ENCODE results near the gene ORAI3. TPM values are rescaled to one million over a fixed set of nuclear protein-coding genes. Genes with fewer than 3 reads are reported as not detected.

ORAI3 gene
- total and polyA plus RNA-seq, 3 donors from 2014 or later: 29.1 to 75.0 (median 68.6) TPM

GRCh38 chr16:30953111-30953510 is 4.2 kb downstream of the ORAI3 start:
- peaks cover 30% of the 10 kb centered on the region for H3K4me1 ChIP-seq
- H3K9me3 ChIP-seq: no peaks in the 10 kb centered on the region
- no peak for TF ChIP-seq CTCF (IDR thresholded peaks at IDR 0.05)
- no peak for TF ChIP-seq POLR2A (IDR thresholded peaks at IDR 0.05)
- peak overlapping the region in 1 of 2 donors; percentile 13 for H3K27ac ChIP-seq
- intact Hi-C loops (cut with DNase I; ENCODE audit: low total_unique reads): no loop called here
- no peaks in the 10 kb centered on the region for H3K36me3 ChIP-seq (ENCODE audit: low read depth, missing control alignments)
- 81 to 82% methylated on average over 7 to 9 of the region's 9 CpGs for WGBS, 2 donors
- H3K27me3 ChIP-seq: no peaks in the 10 kb centered on the region
- no peak overlapping the region for H3K4me3 ChIP-seq
- no peak for DNase-seq

DNA sequence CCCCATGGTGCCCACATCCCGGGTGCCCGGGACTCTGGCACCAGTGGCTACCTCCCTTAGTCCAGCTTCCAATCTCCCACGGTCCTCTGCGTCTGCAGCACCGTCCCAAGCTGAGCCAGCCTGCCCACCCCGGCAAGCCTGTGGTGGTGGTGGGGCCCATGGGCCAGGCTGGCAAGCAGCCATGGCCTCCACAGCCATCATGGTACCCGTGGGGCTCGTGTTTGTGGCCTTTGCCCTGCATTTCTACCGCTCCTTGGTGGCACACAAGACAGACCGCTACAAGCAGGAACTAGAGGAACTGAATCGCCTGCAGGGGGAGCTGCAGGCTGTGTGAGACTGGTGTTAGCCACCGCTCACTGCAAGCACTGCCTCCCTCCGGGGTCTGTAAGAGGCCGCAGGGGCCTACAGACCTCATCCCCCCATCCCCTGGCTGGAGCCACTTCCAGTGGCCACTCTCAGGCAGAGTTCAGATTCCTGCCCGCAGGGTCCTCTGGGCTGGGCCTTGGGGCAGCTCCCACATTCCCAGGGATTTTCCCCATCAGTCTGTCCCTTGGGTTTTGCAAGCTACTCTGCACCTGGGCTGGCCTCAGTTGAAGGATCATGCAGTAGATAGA is 4.8 kb downstream of the ORAI3 start:
- H3K27me3 ChIP-seq: no peaks in the 10 kb centered on the region
- peak; percentile 83 for DNase-seq
- H3K4me3 ChIP-seq: no peak overlapping the region
- H3K27ac ChIP-seq: peak overlapping the region in 1 of 2 donors; percentile 13
- no peaks in the 10 kb centered on the region for H3K36me3 ChIP-seq (ENCODE audit: low read depth, missing control alignments)
- 50 to 69% methylated on average over 8 to 15 of the region's 15 CpGs for WGBS, 2 donors
- H3K9me3 ChIP-seq: no peaks in the 10 kb centered on the region
- H3K4me1 ChIP-seq: peaks cover 33% of the 10 kb centered on the region
- TF ChIP-seq POLR2A (IDR thresholded peaks at IDR 0.05) (no peak), CTCF (IDR thresholded peaks at IDR 0.05) (peak; percentile 26 to 65 (median 54))
- intact Hi-C loops (cut with DNase I; ENCODE audit: low total_unique reads): no loop called here

GRCh38 chr16:30954993-30955392 is 6.1 kb downstream of the ORAI3 start:
- TF ChIP-seq POLR2A (IDR thresholded peaks at IDR 0.05): no peak
- TF ChIP-seq CTCF (IDR thresholded peaks at IDR 0.05): no peak
- no peak for DNase-seq
- intact Hi-C loops (cut with DNase I; ENCODE audit: low total_unique reads): no loop called here
- Histone ChIP-seq H3K9me3 (no peaks in the 10 kb centered on the region), H3K27ac (no peak overlapping the region), H3K4me1 (peaks cover 37% of the 10 kb centered on the region), H3K4me3 (no peak overlapping the region), H3K36me3 (ENCODE audit: low read depth, missing control alignments) (no peaks in the 10 kb centered on the region), H3K27me3 (no peaks in the 10 kb centered on the region)
- 80 to 91% methylated on average over 8 of the region's 8 CpGs for WGBS, 2 donors

GRCh38 chr16:30956601-30957455 is 8.0 kb downstream of the ORAI3 start:
- no peaks in the 10 kb centered on the region for H3K9me3 ChIP-seq
- no peaks in the 10 kb centered on the region for H3K27me3 ChIP-seq
- TF ChIP-seq CTCF (IDR thresholded peaks at IDR 0.05) (peak in 1 of 3 experiments; percentile 8), POLR2A (IDR thresholded peaks at IDR 0.05) (no peak)
- peaks cover 20% of the 10 kb centered on the region for H3K4me1 ChIP-seq
- intact Hi-C loops (cut with DNase I; ENCODE audit: low total_unique reads): no loop called here
- H3K27ac ChIP-seq: peak overlapping the region; percentile 96 to 97
- peak overlapping the region; percentile 87 to 98 for H3K4me3 ChIP-seq
- no peaks in the 10 kb centered on the region for H3K36me3 ChIP-seq (ENCODE audit: low read depth, missing control alignments)
- peak; percentile 78 for DNase-seq
- 25 to 29% methylated on average over 18 to 41 of the region's 42 CpGs for WGBS, 2 donors

All from testis (tissue), 3 donors.